MM.1S (cell line): ENCODE measurements around the gene IQUB.

Source experiments
- DNase-seq: peaks from one replicate; pipeline ENCODE4 v3.0.0-alpha.2; 2015
- H2AFZ ChIP-seq: fragments of 300-600 bp; sonication (generic); 2 replicates; pipeline ENCODE4 v1.6.0; 2016; ENCODE audit warnings: antibody characterized with exemption, low read length
- H3F3A ChIP-seq: fragments of 300-600 bp; sonication (generic); 2 replicates; pipeline ENCODE4 v1.6.1; 2016; ENCODE audit warnings: mild to moderate bottlenecking, antibody characterized with exemption, low read length, moderate library complexity, mixed read lengths; ENCODE audit not compliant: insufficient read depth
- H3K27ac ChIP-seq: fragments of 300-600 bp; sonication (generic); 2 replicates; pipeline ENCODE4 v1.5.1; 2016; ENCODE audit warnings: mild to moderate bottlenecking, low read length
- H3K27me3 ChIP-seq: fragments of 300-600 bp; sonication (generic); replicated peaks from 2 replicates; pipeline ENCODE4 v1.6.0; 2016; ENCODE audit warnings: low read length; ENCODE audit not compliant: insufficient read depth
- H3K36me3 ChIP-seq: fragments of 300-600 bp; sonication (generic); replicated peaks from 2 replicates; pipeline ENCODE4 v1.6.1; 2016; ENCODE audit warnings: mild to moderate bottlenecking, low read length, mixed read lengths; ENCODE audit not compliant: insufficient read depth
- H3K4me1 ChIP-seq: fragments of 300-600 bp; sonication (generic); 2 replicates; pipeline ENCODE4 v1.6.1; 2016; ENCODE audit warnings: low read length, mixed read lengths
- H3K4me2 ChIP-seq: fragments of 300-600 bp; sonication (generic); 2 replicates; pipeline ENCODE4 v1.6.0; 2016; ENCODE audit warnings: low read depth, low read length
- H3K4me3 ChIP-seq: fragments of 300-600 bp; sonication (generic); 2 replicates; pipeline ENCODE4 v1.5.1; 2016; ENCODE audit warnings: low read length, mixed read lengths
- H3K79me2 ChIP-seq: fragments of 300-600 bp; sonication (generic); 2 replicates; pipeline ENCODE4 v1.6.1; 2016; ENCODE audit warnings: mixed run types, low read length, mixed read lengths
- H3K9ac ChIP-seq: fragments of 300-600 bp; sonication (generic); 2 replicates; pipeline ENCODE4 v1.6.1; 2016; ENCODE audit warnings: low read length, mixed read lengths
- H3K9me2 ChIP-seq: fragments of 300-600 bp; sonication (generic); replicated peaks from 2 replicates; pipeline ENCODE4 v1.6.1; 2016; ENCODE audit warnings: mild to moderate bottlenecking, low read length, mixed read lengths; ENCODE audit not compliant: insufficient read depth
- H3K9me3 ChIP-seq: fragments of 300-600 bp; sonication (generic); replicated peaks from 2 replicates; pipeline ENCODE4 v1.6.1; 2016; ENCODE audit warnings: mild to moderate bottlenecking, low read length, mixed read lengths; ENCODE audit not compliant: insufficient read depth
- H4K20me1 ChIP-seq: fragments of 300-600 bp; sonication (generic); 2 replicates; pipeline ENCODE4 v1.6.1; 2016; ENCODE audit warnings: mild to moderate bottlenecking, low read length, moderate library complexity, mixed read lengths; ENCODE audit not compliant: insufficient read depth
- CTCF ChIP-seq: fragments of 300-600 bp; sonication (generic); IDR thresholded peaks from 2 replicates; pipeline ENCODE4 v1.5.1; 2016; ENCODE audit warnings: antibody characterized with exemption, low read length, mixed read lengths
- EZH2 ChIP-seq: fragments of 300-600 bp; sonication (generic); optimal IDR thresholded peaks from 2 replicates; pipeline ENCODE3; 2017; ENCODE audit warnings: low read depth, mild to moderate bottlenecking, antibody characterized with exemption, low read length, mixed read lengths
- EZH2phosphoT487 ChIP-seq: fragments of 300-600 bp; sonication (generic); IDR thresholded peaks from 2 replicates; pipeline ENCODE4 v1.6.1; 2018; ENCODE audit warnings: antibody characterized with exemption, low read length

Gene IQUB

GRCh38 chr7:123425246-123425645 lies 109.1 kb downstream of the IQUB start:
- TF ChIP-seq EZH2 (no peak), CTCF (no peak), EZH2phosphoT487 (no peak)
- no peaks in the 10 kb centered on the region for H3K4me1 ChIP-seq

GRCh38 chr7:123424463-123424862 lies 109.9 kb downstream of the IQUB start:
- H3K4me2 ChIP-seq: no peak overlapping the region
- H3K9ac ChIP-seq: no peak overlapping the region
- H3K36me3 ChIP-seq: no peaks in the 10 kb centered on the region
- no peak overlapping the region for H2AFZ ChIP-seq
- H3F3A ChIP-seq: no peaks in the 10 kb centered on the region
- no peak for DNase-seq
- H3K4me3 ChIP-seq: no peak overlapping the region
- no peaks in the 10 kb centered on the region for H4K20me1 ChIP-seq
- H3K27ac ChIP-seq: no peak overlapping the region
- H3K27me3 ChIP-seq: no peaks in the 10 kb centered on the region
- no peaks in the 10 kb centered on the region for H3K79me2 ChIP-seq
- no peaks in the 10 kb centered on the region for H3K9me3 ChIP-seq
- H3K9me2 ChIP-seq: no peaks in the 10 kb centered on the region
- TF ChIP-seq EZH2phosphoT487: no peak
- TF ChIP-seq CTCF: no peak
- TF ChIP-seq EZH2: no peak
- H3K4me1 ChIP-seq: no peaks in the 10 kb centered on the region

More at GRCh38 chr7:123425246-123425645, 109.1 kb downstream of the IQUB start:
- Histone ChIP-seq H3K27me3 (no peaks in the 10 kb centered on the region), H3K4me2 (no peak overlapping the region), H3K79me2 (no peaks in the 10 kb centered on the region), H3F3A (no peaks in the 10 kb centered on the region), H3K27ac (no peak overlapping the region), H3K9me3 (no peaks in the 10 kb centered on the region), H3K36me3 (no peaks in the 10 kb centered on the region), H4K20me1 (no peaks in the 10 kb centered on the region), H2AFZ (no peak overlapping the region), H3K9me2 (no peaks in the 10 kb centered on the region), H3K4me3 (no peak overlapping the region), H3K9ac (no peak overlapping the region)
- no peak for DNase-seq

- Histone ChIP-seq H3K9ac (no peak overlapping the region), H3K9me2 (no peaks in the 10 kb centered on the region), H3K79me2 (no peaks in the 10 kb centered on the region), H2AFZ (no peak overlapping the region), H4K20me1 (no peaks in the 10 kb centered on the region), H3K4me1 (no peaks in the 10 kb centered on the region), H3K36me3 (no peaks in the 10 kb centered on the region), H3K27ac (no peak overlapping the region), H3K4me3 (no peak overlapping the region), H3F3A (no peaks in the 10 kb centered on the region), H3K4me2 (no peak overlapping the region), H3K27me3 (no peaks in the 10 kb centered on the region), H3K9me3 (no peaks in the 10 kb centered on the region)
- no peak for TF ChIP-seq EZH2phosphoT487
- no peak for TF ChIP-seq CTCF
- no peak for TF ChIP-seq EZH2
- DNase-seq: no peak
These were observed 110.8 kb downstream of the IQUB start for GRCh38 chr7:123423622-123424021.
